ENCODE data around the gene POU2AF3.

Gene POU2AF3

DNA sequence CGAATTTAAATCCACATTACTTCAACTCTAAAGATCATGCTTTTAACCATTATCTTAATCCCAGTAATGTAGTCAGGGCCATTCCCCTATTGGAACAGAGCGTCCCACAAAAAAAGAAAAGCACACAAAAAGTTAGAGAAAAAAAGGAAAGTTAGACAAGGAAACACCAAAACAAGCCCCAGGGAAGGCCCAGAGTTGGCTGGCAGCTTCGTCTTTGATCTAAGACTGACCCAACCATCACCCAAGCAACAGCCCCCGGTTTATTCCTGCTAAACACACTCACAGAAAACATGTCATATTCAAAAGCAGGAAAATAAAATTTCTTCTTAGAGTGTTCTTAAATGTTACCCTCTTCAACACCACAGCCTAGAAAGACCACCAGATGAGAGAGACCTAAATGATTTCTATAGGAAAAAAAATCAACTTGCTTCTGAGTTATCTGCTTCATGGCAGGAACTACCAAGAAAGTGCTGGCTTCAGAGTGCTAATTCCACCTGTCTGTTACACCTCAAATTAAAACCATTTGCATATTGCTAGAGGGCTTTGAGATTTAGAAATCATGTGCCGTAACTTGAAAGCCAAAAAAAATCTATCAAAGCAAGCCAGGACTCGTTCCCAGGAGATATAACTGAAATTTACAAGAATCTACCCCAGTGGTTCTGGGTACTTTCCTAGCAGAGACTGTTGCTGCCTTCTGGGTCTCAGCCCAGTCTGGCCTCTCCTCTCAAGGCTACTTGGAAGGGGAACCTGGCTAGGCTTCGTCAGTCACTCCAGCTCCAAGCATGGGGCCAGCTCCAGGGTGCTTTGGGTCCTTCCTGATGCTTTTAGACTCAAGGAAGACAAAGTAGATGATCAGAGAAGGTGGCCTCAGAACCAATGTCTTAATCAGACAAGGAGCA lies 31.2 kb downstream of the POU2AF3 start:
- DNase-seq (ENCODE audit: low read depth): no peak

DNA sequence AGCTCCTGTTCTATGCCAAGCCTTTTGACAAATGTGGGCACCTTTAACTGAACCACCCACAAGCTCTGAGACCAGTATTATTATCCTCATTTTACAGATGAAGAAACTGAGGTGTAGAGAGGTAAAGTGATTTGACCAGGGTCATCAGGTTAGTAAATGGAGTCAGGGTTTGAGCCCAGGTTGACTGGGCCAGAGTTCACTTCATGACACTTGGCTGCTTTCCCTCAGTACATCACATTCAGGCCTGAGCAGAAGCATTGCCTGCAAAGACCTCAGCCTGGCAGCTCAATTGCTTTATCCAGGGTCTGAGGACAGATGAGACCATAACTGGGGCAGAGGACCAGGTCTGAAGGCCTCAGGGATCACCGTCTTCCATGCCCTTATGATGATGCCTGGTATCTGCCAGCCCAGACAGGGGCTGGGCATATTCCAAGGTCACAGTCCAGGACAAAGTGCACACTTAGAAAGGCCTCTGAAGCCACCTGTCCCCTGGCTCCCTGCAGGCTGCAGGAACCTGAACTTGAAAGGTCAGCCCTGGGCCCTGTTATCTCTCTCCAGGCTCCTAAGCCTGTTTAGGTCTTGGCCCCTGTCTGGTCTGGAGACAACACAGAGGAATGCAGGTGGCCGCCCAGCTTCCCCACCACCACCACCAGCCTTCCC lies 32.0 kb downstream of the POU2AF3 start:
- DNase-seq (ENCODE audit: low read depth): no peak

DNA sequence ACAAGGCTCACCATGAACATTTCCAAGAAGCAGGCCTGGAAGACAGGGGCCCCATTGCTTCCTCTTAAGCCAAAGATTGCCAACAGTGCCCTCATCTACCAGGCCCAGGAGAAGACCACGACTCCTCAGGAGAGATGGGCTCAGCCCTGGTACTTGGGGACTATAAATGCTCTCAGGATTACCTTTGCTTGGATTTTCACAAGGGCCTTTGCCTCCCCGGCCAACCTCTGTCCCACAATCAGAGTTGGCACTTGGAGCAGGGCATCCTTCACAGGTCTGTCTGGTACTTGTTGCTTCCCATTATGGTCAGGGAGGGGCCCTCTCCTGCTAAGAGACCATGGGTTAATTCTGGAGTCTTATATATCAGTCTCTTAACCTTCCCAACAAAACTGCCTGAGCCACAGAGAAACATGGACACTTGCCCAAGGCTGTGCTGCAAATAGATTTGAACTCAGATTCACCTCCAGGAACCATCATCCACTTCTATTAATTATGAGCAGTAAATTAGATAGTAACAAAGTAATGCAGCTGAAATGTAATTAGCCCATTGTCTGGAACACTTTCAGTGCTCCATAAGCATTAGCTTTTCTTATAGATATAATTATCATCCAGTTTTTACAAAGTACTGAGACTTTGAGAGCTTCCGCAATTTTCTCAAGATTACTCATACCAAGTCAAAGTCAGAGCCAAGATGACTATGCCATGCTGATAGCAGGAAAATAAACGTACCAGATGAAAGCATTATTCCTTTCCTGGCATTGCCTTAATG lies 33.5 kb downstream of the POU2AF3 start:
- DNase-seq (ENCODE audit: low read depth): peak; percentile 21

DNA sequence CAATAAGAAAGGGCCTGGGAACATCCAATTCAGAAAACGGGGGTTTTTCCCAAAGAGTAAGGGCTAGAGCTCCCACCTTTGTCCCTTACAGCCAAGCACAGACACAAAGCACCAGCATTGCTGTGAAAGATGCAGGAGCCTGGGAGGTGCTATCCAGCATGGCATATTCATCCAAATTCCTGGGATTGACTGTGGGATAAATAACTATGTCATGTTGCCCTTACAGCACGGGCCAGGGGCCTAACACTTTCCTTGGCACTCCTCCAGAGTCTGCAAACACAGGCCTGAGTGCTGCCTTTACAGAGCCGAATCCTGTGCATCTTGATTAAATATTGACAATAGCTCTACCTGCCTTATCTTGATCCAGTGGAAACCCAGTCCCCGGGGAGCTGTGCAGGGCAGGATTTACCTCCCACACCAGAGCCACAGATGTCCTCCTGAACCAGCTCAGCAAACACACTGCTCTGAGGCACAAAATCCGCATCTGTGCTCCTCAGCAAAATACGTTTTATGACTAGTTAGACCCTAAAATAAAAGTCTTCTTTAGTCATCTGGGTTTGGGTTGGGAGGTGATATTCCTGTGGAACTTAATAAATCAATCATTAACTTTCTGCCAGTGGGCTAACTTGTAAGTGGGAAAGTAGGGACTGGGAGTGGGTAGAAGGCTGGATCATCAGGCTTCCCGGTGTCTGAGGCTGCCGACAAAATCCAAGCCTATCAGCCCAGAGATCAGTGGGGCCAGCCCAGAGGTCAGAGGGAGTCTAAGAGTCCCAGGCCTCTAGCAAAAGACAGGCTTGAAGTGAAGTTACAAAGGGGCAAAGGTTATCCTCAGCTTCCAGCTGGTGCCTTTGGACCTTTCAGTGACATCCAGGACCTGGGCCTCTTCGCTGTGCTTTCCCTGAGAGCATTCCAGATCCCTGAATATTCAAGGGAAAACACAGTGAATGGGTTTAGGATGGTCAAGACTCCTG lies 36.5 kb downstream of the POU2AF3 start:
- DNase-seq (ENCODE audit: low read depth): no peak

DNA sequence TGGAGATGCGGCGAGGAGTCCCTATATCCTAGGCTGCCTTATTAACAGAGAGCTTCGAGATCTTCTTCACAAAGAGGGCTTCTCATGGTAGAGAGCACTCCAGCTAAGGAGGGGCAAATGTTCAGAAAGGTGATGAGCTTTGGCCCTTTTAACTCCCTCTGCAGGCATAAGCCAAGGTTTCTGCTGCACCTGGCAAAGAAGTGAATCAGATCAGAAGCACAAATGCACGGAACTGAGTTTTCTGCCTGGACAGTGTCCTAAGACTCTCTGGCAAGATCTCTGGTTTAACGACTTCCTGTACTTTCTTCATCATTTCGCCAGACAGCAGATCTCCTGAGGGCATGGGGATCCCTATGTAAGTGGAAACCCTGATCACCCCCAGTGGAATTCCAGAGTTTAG lies 37.2 kb downstream of the POU2AF3 start:
- no peak for DNase-seq (ENCODE audit: low read depth)

DNA sequence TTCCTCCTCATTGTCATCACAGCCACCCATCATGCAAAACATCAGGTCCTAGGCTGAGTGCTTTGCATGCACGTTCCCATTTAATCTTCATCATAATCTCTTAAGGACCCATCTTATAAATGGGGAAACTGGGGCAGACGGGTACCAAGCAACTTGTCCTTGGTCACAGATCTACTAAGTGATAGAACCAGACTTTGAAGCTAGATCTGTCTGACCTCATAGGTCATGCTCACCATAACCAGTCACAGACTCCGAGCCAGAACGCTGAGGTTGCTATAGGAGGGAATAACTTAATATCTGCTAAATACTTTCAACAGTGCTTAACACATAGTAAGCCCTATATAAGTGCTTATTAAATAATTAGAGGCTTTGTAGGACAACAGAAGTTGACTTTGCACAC lies 37.7 kb downstream of the POU2AF3 start:
- no peak for DNase-seq (ENCODE audit: low read depth)

DNA sequence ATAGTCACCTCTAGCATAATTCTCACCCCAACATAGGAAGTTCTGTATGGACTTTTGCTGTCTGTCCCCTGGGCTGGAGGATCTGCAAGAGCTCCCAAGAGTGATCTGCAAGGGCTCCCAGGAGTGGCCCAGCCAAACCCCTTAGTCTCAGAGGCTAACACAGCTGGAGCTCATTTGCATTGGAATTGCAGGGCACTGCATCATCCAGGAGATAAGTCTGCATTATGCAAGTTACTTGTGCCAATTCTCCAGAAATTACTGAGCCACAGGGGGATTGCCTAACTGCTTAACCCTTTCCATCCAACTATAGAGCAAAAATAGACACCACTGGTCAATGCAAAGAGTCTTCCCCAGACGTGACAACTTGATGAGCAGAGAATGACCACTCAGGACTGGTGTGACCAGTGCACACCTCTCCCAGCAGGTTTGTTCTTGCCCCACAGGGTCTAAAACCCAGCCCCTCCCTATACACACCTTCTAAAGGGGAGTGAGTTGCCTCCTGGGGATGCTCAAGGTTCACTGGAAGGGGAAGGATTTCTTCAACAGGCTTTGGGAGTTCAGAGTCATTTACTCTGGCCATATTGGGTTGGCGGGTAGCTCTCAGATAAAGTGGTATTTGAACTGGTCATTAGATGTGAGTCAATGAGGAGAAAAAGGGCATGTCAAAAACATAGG lies 38.4 kb downstream of the POU2AF3 start:
- peak; percentile 58 for DNase-seq (ENCODE audit: low read depth)

DNA sequence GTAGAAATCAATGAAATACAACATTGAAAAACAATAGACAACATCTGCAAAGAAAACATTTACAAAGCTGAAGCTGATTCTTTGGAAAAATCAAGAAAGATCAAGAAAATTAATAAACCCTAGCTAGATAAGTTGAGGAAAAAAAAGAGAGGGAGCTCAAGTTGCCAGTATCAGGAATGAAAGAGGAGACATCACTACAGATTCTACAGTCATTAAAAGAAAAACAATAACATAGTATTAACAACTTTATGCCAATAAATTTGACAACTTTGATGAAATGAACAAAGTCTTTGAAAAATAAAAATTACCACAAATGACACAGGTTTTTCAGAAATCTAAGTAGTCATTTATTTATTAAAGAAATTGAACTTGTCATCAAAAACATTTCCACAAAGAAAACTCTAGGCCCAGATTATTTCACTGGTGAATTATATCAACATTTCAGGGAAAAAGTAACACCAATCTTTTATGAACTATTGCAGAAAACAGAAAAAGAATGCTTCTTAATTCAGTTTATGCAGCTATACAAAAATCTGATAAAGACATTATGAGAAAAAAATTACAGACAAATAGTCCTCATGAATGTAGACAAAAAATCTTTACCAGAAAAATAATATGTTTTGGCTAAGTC lies 41.5 kb downstream of the POU2AF3 start:
- no peak for DNase-seq (ENCODE audit: low read depth)

DNA sequence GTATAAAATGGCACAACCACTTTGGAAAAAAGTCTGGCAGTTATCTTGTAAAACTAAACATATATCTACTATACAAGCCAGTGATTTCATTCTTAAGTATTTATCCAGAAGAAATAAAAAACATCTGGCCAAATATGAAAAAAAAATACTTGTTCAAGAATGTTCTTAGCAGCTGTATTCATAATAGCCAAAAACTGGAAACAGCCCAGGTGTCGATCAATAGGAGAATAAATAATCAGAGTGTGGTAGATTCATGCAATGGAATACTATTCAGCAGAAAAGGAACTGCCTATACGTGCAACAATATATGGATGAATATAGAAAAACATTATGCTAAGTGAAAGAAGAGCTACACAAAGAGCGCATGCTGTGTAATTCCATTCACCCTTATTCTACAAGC lies 44.0 kb downstream of the POU2AF3 start:
- no peak for DNase-seq (ENCODE audit: low read depth)

DNA sequence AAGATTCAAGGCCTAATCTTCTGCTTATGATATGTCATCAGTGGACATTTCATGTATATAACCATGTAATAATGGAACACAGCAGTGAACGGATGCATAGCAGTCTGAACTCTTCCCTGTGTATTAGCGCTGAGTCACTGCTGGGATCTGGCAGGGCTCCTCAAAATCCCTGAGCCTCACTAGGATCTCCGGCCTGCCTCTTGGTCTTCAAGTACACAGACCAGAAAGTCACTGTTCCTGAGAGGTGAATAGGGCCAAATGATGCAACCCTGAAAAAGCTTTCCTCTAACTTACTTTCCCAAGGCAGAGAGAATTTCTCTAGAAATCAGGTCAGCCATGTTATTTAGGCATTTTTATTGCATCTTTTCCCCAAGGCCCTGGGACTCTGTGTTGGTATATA lies 45.7 kb downstream of the POU2AF3 start:
- DNase-seq (ENCODE audit: low read depth): peak; percentile 57

DNA sequence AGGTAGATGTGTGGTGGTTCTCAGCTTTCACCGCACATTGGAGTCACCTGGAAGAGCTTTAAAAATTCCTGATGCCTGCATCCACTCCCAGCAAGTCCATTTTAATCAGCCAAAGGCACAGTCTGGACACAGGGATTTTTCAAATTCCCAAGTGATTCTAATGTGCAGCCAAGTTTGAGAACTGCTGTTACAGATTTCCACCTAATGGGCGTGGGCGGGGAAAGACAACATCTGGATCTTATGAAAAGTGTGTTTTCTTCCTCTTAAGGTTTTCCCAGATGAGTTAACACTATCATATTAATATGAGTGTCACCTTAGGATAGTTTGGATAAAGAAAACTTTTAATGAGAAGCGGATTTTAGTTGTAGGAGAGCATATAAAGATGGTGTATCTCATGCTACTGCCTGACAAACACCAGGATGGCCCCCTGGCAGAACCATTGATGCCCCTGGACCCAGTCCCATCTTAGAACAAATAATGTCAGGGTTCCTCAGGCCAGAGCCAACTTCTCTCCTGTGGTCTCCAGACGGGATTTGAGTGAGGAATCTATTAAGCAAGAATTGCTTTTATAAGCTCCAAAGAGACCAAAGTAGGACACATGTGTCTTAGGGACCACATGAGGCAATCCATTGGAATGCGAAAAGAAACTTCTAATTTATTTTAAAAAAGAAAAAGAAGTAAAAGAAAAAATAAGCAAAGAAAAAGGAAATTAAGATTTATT lies 48.8 kb downstream of the POU2AF3 start:
- no peak for DNase-seq (ENCODE audit: low read depth)

DNA sequence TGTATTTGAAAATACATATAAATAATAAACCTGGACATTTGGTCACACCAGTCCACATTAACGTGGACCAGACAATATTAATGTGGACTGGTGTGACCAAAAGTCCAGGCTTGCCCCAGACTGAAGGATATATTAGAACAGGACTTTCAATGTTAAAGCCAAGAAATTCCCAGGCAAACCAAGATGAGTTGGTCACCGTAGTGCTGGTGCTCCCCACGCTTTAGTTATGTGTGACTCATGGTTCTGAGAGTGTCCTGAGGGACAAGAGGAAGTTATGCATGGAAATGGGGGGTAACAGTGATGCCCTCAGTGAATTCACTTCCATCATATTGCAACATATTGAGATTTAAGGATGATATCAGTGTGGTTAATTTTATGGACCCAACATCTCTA lies 49.4 kb downstream of the POU2AF3 start:
- peak; percentile 15 for DNase-seq (ENCODE audit: low read depth)

DNA sequence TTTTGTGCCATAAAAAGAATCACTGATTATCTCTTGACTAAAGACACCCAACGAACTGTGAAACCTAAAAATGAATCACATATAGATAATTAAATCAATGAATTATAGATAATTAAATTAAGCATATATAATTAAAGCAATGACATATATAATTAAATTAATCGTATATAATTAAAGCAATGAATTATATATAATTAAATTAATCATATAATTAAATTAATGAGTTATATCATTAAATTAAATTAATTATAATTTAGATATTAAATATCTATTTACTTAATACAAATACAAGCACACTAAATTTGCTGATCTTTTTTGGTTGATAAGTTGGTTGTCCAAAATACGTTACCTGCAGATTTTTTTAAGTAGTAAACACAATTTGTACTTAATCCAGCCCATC lies 49.8 kb downstream of the POU2AF3 start:
- no peak for DNase-seq (ENCODE audit: low read depth)

DNA sequence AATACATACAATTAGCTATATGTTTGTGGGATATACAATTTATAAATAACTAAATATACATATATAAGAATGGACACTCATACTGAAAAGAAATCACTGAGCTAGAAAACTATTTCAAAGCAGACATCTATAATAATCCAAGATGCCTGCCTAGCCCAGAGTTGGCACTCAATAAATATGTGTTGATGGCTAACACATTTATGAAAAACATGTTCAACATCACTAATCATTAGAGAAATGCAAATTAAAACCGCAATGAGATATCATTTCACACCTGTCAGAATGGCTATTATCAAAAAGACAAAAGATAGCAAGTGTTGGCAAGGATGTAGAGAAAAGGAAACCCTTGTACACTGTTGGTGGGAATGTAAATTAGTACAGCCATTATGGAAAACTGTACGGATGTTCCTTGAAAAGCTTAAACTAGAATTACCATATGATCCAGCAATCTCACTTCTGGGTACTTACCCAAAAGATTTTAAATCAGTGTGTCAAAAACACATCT lies 50.9 kb downstream of the POU2AF3 start:
- DNase-seq (ENCODE audit: low read depth): no peak

DNA sequence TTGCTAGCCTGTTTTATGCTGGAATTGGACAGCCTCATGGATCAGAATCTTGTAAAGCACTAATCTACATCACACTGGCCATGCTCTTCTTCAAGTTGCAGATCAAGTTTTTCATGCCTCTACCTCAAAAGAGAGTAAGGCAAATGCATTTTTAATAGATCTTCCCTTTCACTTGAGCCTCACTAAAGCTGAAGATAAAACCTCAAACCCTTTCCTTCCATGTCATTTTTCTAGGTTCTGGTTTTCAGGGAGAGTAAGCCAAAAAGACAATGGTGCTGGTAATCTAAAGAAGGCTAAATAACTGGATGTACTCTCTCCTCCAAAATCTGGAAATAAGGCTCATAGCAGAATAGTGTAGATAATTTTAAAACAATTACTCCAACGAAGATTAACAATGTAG lies 52.5 kb downstream of the POU2AF3 start:
- DNase-seq (ENCODE audit: low read depth): no peak

DNA sequence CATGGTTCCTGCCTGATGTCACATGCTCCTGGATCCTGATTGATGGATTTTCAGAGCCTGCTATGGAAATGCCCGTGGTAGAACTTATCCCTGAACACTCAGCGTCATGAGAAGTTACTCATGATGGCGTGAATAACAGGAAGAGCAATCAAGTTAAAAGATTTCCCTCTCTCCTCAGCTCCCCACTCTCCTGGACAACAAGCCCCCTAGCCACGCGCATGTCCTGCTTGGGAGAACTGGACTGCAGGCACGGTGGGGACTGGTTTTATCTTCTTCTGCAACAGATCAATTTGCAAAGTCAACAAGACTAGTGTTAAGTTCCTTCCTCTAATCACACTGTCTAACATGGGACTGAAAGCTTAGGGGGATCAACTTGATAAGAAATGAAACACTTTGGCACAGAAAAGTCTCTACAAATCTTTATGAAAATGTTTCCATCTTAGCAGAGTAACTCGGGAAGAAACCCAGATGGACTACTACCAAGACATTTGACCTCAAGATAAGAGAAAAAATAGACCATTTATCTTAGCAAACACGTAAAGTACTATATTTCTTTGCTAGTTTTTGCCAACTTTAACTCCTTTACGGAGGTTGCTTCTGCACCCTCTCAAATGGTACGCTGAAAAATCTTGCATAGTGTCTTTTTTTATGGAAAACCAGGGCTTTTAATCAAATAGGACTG lies 53.2 kb downstream of the POU2AF3 start:
- DNase-seq (ENCODE audit: low read depth): no peak

DNA sequence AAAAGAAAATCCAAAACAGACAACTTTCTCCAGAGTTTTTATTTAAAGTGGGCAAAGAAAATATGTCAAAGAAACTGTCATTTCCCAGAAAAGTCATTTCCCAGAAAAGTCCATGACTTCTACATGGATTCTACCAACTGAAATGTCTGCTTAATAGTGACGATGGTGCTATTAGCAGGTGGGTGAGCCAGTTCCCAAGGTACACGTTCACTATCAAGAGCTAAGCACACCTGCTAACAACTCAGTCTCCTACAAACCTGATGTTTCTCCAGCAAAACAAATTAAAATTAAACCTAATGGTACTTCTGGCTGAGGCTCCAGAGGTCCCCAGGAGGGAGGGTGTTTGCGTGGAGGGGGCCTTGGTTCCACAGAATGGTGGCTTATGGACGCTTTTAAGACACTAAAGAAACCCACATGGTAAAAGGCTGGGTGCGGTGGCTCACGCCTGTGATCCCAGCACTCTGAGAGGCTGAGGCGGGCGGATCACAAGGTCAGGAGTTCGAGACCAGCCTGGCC lies 53.9 kb downstream of the POU2AF3 start:
- no peak for DNase-seq (ENCODE audit: low read depth)

DNA sequence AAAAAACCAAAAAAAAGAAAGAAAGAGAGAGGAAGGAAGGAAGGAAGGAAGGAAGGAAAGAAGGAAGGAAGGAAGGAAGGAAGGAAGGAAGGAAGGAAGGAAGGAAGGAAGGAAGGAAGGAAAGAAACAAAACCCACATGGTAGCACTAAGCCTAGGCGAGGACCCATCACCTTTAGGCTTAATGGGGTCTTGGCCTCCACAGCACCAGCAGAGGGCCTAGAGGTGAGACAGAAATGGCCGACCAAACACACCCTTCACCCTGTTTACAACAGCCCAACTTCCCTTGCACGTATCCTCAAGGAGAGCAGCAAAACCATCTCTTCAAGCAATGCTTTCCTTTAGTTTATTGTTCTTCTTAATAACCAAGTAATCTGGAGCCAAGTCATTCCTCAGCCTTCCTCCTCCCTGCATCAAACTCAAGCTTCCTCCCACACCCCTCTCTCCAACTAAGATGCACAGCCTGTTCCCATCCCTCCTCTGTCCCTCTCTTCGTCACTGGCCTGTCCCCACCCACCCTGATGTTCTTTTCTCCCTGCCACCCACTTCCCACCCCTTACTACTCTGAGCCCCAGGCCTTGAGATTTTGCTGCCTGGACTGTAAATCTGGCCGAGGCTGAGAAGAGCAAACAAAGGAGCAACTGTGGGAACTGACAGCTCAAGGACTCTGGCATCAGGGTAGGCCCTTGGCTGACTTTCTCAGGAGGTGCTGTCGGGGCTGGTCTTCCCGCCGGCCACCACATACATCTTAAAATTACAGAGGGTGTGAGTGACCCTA lies 54.8 kb downstream of the POU2AF3 start:
- no peak for DNase-seq (ENCODE audit: low read depth)
